ENCODE measurements around the gene DPP6.

DPP6 gene

DNA sequence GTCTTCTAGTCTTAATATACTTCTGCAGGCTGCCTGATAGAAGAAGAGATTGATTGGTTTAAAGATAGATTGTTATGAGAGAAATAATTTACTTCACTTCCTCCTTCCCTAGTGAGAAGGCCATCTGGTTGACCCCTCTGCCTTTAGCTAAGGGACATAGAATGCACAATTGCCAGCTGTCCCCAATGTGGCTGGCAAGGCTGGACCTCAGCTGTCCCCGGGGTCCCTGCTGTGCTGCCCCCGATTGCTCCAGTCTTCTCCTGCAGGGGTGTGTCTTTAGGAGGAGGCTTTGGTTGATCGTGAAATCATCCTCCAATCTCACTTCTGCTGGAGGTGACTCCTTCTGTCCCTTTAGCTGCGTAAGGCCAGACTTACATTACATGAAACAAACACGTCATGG is 388.5 kb downstream of the DPP6 start:
- H3K4me3 ChIP-seq (replicated peaks; ENCODE audit: low read depth, low read length) = no peak overlapping the region
- no peak for DNase-seq (ENCODE audit: extremely low read depth, low read depth)
- TF ChIP-seq, protein P1, sequence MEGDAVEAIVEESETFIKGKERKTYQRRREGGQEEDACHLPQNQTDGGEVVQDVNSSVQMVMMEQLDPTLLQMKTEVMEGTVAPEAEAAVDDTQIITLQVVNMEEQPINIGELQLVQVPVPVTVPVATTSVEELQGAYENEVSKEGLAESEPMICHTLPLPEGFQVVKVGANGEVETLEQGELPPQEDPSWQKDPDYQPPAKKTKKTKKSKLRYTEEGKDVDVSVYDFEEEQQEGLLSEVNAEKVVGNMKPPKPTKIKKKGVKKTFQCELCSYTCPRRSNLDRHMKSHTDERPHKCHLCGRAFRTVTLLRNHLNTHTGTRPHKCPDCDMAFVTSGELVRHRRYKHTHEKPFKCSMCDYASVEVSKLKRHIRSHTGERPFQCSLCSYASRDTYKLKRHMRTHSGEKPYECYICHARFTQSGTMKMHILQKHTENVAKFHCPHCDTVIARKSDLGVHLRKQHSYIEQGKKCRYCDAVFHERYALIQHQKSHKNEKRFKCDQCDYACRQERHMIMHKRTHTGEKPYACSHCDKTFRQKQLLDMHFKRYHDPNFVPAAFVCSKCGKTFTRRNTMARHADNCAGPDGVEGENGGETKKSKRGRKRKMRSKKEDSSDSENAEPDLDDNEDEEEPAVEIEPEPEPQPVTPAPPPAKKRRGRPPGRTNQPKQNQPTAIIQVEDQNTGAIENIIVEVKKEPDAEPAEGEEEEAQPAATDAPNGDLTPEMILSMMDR (IDR thresholded peaks at IDR 0.05; ENCODE audit: low read depth, low read length, missing control alignments) = no peak

DNA sequence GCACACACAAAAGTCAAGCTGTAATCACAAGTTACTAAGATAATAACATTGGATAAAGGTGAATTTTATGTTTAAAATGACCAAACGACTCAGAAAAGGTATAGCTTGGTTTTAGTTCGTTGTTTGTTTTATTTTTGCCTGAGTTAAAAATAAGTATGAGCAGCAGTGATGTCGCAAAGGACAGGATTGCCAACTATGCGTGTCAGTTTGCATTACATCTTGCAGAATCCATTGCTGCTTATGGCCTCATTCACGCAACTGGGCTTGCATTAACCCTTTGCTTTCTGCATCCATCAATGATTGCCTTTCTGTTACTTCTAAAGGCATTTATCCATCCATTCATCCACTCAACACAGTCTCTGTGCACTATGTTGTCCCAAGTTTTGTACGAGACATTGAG is 389.6 kb downstream of the DPP6 start:
- TF ChIP-seq, protein P1 (IDR thresholded peaks at IDR 0.05; ENCODE audit: low read depth, low read length, missing control alignments) = no peak
- no peak overlapping the region for H3K4me3 ChIP-seq (replicated peaks; ENCODE audit: low read depth, low read length)
- DNase-seq (ENCODE audit: extremely low read depth, low read depth) = no peak

GRCh38 chr7:154442939-154443338 is 390.7 kb downstream of the DPP6 start:
- TF ChIP-seq, protein P1 (IDR thresholded peaks at IDR 0.05; ENCODE audit: low read depth, low read length, missing control alignments) = no peak
- H3K4me3 ChIP-seq (replicated peaks; ENCODE audit: low read depth, low read length) = no peak overlapping the region
- DNase-seq (ENCODE audit: extremely low read depth, low read depth) = no peak

DNA sequence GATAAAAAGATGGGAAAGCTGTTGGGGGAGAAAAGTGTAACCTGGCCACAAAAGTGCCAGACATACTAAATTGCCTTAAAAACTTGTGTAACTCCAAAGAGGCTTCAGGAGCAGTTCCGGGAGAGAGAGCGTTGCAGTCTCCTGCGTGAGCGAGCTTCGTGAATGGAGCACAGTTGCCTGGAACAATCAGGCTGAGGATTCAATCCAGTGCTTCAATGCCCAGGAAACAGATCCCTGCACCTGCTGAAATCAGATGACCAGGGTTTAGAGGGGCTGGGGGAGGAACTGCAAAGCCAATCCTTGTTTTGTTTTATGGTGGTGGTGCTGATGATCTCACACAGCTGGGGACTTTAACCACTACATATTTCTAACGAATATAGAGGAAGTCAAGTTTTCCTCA is 398.3 kb downstream of the DPP6 start:
- no peak for DNase-seq (ENCODE audit: extremely low read depth, low read depth)
- TF ChIP-seq, protein P1 (IDR thresholded peaks at IDR 0.05; ENCODE audit: low read depth, low read length, missing control alignments) = no peak
- H3K4me3 ChIP-seq (replicated peaks; ENCODE audit: low read depth, low read length) = no peak overlapping the region

- no peak overlapping the region for H3K4me3 ChIP-seq (replicated peaks; ENCODE audit: low read depth, low read length)
- DNase-seq (ENCODE audit: extremely low read depth, low read depth) = no peak
- TF ChIP-seq, protein P1 (IDR thresholded peaks at IDR 0.05; ENCODE audit: low read depth, low read length, missing control alignments) = no peak
These were observed 399.6 kb downstream of the DPP6 start for GRCh38 chr7:154451480-154452457.

DNA sequence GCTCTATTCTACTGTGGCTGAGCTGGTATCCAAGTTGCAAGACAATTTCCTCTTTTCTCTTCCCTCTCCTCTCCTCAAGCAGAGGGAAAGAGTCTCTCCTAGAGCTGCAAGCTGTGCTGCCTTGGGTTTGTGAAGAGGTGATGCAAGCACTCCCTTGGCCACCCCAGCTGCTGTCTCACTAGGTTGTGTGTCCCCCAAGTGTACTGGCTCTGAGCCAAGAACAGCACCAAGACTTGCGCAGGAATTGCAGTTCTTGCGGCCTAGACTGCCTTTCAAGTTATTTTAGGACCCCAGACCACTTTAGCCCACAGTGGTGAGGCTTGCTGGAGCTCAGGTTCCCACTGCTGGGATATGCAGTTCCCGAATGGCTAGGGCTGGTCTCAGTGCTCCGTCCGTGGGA is 411.6 kb downstream of the DPP6 start:
- DNase-seq (ENCODE audit: extremely low read depth, low read depth) = no peak
- H3K4me3 ChIP-seq (replicated peaks; ENCODE audit: low read depth, low read length) = no peak overlapping the region
- TF ChIP-seq, protein P1 (IDR thresholded peaks at IDR 0.05; ENCODE audit: low read depth, low read length, missing control alignments) = no peak
